Esophagus muscularis mucosa (tissue), 4 donors: ENCODE results near the gene GOLGA5. TPM values are rescaled to one million over a fixed set of nuclear protein-coding genes. Genes with fewer than 3 reads are reported as not detected.
"Not testable (repeated sequence)": the region's sequence is repeated elsewhere in the genome, so short reads cannot be mapped to it uniquely, and the experiment has no call there.

Experiments
- DNase-seq: peaks from one replicate; pipeline ENCODE4 v3.0.0-alpha.2; 2017; ENCODE audit errors: extremely low spot score
- H3K27ac ChIP-seq, 4 donors: fragments of 200-600 bp; sonication (generic); replicated peaks in 1 of 4; 1 replicate in 3 of 4; 2 replicates in 1 of 4; pipeline ENCODE4 v1.5.1; 2016 to 2019; ENCODE audit warnings: mild to moderate bottlenecking in 1 of 4
- H3K27me3 ChIP-seq, 4 donors: fragments of 200-600 bp; sonication (generic); one replicate each; pipeline versions ENCODE4 v1.5.1 to v1.6.0; 2016 to 2019
- H3K36me3 ChIP-seq, 4 donors: fragments of 200-600 bp; sonication (generic); one replicate each; pipeline ENCODE4 v1.5.1; 2016 to 2019
- H3K4me1 ChIP-seq, 4 donors: fragments of 200-600 bp; sonication (generic); one replicate each; pipeline ENCODE4 v1.5.1; 2016 to 2019
- H3K4me3 ChIP-seq, 4 donors: fragments of 200-600 bp; sonication (generic); 1 replicate in 2 of 4; 2 replicates in 2 of 4; pipeline ENCODE4 v1.5.1; 2016 to 2019; ENCODE audit warnings: mild to moderate bottlenecking in 4 of 4, moderate library complexity in 1 of 4
- H3K9me3 ChIP-seq, 4 donors: fragments of 200-600 bp; sonication (generic); 1 replicate in 3 of 4; 2 replicates in 1 of 4; pipeline ENCODE4 v1.5.1; 2016 to 2019
- EP300 ChIP-seq: sonication (generic); formaldehyde crosslinking; IDR thresholded peaks from one replicate; pipeline ENCODE4 v1.6.1; 2017; ENCODE audit warnings: antibody characterized with exemption
- POLR2A ChIP-seq: fragments of 450-650 bp; IDR thresholded peaks from one replicate; pipeline ENCODE4 v1.6.1; 2017; ENCODE audit warnings: antibody characterized with exemption, moderate library complexity, mild to moderate bottlenecking, low read depth
- POLR2AphosphoS5 ChIP-seq, 2 donors: sonication (generic); formaldehyde crosslinking; IDR thresholded peaks; one replicate each; pipeline ENCODE4 v1.6.1; 2017; ENCODE audit warnings: antibody characterized with exemption in 2 of 2
- WGBS: methylation state at CpG from one replicate; pipeline ENCODE4 v1.1.5; 2018; 5-methylcytosine and 5-hydroxymethylcytosine counted together
- intact Hi-C: fragments of 100-400 bp; cut with DNase I; formaldehyde crosslinking; loops from one replicate; pipeline ENCODE4 v1.15.1; 2023
- total RNA-seq, 4 donors: library from RNA; depleted of rRNA; stranded (reverse); fragments of >200 nt; gene quantifications; one replicate each; pipeline versions ENCODE4 v1.1.0 to v1.2.1, GENCODE V29; 2016
- TF ChIP-seq, protein P1 (sequence below), 3 experiments: fragments of 200-600 bp in 2 of 3; fragments of 450-650 bp in 1 of 3; sonication (generic) in 2 of 3; IDR thresholded peaks; one replicate each; pipeline ENCODE4 v1.5.1; 2017 to 2019; ENCODE audit warnings: antibody characterized with exemption in 3 of 3, mild to moderate bottlenecking in 2 of 3, moderate library complexity in 1 of 3

Gene GOLGA5
- total RNA-seq, 4 donors from 2014 or later = 33.0 to 35.4 (median 34.3) TPM

DNA sequence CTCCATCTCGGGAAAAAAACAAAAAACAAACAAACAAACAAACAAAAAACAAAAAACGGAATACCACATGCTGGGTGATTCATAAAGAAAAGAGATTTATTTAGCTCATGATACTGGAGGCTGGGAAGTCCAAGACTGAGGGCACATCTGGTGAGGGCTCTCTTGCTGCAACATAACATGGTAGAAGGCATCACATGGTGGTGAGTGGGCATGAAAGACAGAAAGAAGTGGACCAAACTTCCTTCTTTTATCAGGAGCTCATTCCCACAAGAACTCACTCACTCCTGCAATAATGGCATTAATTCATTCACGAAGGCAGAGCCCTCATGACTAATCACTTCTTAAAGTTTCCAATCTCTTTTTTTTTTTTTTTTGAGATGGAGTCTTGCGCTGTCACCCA is 37.7 kb upstream of the GOLGA5 start:
- intact Hi-C loops = no loop called here
- H3K4me1 ChIP-seq = no peaks in the 10 kb centered on the region
- DNase-seq = no peak
- no peaks in the 10 kb centered on the region for H3K9me3 ChIP-seq
- H3K36me3 ChIP-seq = no peaks in the 10 kb centered on the region
- H3K27me3 ChIP-seq = no peaks in the 10 kb centered on the region
- H3K4me3 ChIP-seq = no peak overlapping the region
- WGBS = 83% methylated on average over 4 of the region's 4 CpGs
- no peak overlapping the region for H3K27ac ChIP-seq
- no peak for TF ChIP-seq POLR2AphosphoS5 (IDR thresholded peaks at IDR 0.05)
- TF ChIP-seq, protein P1, sequence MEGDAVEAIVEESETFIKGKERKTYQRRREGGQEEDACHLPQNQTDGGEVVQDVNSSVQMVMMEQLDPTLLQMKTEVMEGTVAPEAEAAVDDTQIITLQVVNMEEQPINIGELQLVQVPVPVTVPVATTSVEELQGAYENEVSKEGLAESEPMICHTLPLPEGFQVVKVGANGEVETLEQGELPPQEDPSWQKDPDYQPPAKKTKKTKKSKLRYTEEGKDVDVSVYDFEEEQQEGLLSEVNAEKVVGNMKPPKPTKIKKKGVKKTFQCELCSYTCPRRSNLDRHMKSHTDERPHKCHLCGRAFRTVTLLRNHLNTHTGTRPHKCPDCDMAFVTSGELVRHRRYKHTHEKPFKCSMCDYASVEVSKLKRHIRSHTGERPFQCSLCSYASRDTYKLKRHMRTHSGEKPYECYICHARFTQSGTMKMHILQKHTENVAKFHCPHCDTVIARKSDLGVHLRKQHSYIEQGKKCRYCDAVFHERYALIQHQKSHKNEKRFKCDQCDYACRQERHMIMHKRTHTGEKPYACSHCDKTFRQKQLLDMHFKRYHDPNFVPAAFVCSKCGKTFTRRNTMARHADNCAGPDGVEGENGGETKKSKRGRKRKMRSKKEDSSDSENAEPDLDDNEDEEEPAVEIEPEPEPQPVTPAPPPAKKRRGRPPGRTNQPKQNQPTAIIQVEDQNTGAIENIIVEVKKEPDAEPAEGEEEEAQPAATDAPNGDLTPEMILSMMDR (IDR thresholded peaks at IDR 0.05) = no peak
- TF ChIP-seq POLR2A = no peak
- no peak for TF ChIP-seq EP300

- 80% methylated on average over 4 of the region's 4 CpGs for WGBS
- Histone ChIP-seq H3K36me3 (no peaks in the 10 kb centered on the region), H3K4me1 (no peaks in the 10 kb centered on the region), H3K27ac (no peak overlapping the region), H3K27me3 (no peaks in the 10 kb centered on the region), H3K4me3 (no peak overlapping the region), H3K9me3 (no peaks in the 10 kb centered on the region)
- no peak for TF ChIP-seq EP300
- no peak for TF ChIP-seq POLR2A
- no peak for TF ChIP-seq POLR2AphosphoS5 (IDR thresholded peaks at IDR 0.05)
- DNase-seq = no peak
- intact Hi-C loops = no loop called here
These were observed 34.8 kb upstream of the GOLGA5 start for GRCh38 chr14:92759300-92759678.

GRCh38 chr14:92759679-92760523 is 34.2 kb upstream of the GOLGA5 start:
- H3K27ac ChIP-seq = no peak overlapping the region
- H3K27me3 ChIP-seq = no peaks in the 10 kb centered on the region
- H3K9me3 ChIP-seq = no peaks in the 10 kb centered on the region
- intact Hi-C loops = no loop called here
- no peak for DNase-seq
- no peaks in the 10 kb centered on the region for H3K4me1 ChIP-seq
- TF ChIP-seq POLR2A = no peak
- H3K4me3 ChIP-seq = no peak overlapping the region
- H3K36me3 ChIP-seq = no peaks in the 10 kb centered on the region
- WGBS = 95% methylated on average over 12 of the region's 12 CpGs

DNA sequence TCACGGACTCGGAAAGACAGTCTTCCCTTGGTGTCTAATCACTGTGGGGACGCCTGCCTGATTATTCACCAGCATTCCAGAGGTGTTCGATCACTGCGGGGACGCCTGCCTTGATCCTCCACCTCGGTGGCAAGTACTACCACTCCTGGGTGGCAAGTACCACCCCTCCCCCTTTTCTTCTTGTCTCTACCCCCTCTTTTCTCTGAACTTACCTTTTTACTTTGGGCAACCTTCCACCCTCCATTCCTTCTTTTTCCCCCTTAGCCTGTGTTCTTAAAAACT is 33.6 kb upstream of the GOLGA5 start:
- H3K36me3 ChIP-seq = no peaks in the 10 kb centered on the region
- intact Hi-C loops = no loop called here
- no peaks in the 10 kb centered on the region for H3K4me1 ChIP-seq
- H3K27me3 ChIP-seq = no peaks in the 10 kb centered on the region
- H3K27ac ChIP-seq = no peak overlapping the region
- no peaks in the 10 kb centered on the region for H3K9me3 ChIP-seq
- H3K4me3 ChIP-seq = no peak overlapping the region
- no peak for TF ChIP-seq POLR2AphosphoS5 (IDR thresholded peaks at IDR 0.05)
- TF ChIP-seq EP300 = no peak
- TF ChIP-seq, protein P1 (IDR thresholded peaks at IDR 0.05) = no peak
- TF ChIP-seq POLR2A = no peak
- WGBS = 86% methylated on average over 7 of the region's 7 CpGs
- DNase-seq = no peak

GRCh38 chr14:92763666-92764631 is 30.2 kb upstream of the GOLGA5 start:
- H3K27me3 ChIP-seq, H3K27ac ChIP-seq, H3K9me3 ChIP-seq, DNase-seq, H3K4me1 ChIP-seq, H3K36me3 ChIP-seq, H3K4me3 ChIP-seq, intact Hi-C loops: not testable (repeated sequence)
- 63% methylated on average over 4 of the region's 5 CpGs for WGBS

GRCh38 chr14:92768236-92768635 is 25.9 kb upstream of the GOLGA5 start:
- H3K27ac ChIP-seq, H3K9me3 ChIP-seq, DNase-seq, H3K27me3 ChIP-seq, H3K36me3 ChIP-seq, H3K4me1 ChIP-seq, intact Hi-C loops, H3K4me3 ChIP-seq: not testable (repeated sequence)
- WGBS = 78% methylated on average over 1 of the region's 1 CpG
